NCI-H2171 (cell line): ENCODE results near the gene LYPD6B.

Experiments
- DNase-seq: peaks from one replicate; lab custom pipeline; 2025; lab: John Stamatoyannopoulos, UW

The LYPD6B gene

DNA sequence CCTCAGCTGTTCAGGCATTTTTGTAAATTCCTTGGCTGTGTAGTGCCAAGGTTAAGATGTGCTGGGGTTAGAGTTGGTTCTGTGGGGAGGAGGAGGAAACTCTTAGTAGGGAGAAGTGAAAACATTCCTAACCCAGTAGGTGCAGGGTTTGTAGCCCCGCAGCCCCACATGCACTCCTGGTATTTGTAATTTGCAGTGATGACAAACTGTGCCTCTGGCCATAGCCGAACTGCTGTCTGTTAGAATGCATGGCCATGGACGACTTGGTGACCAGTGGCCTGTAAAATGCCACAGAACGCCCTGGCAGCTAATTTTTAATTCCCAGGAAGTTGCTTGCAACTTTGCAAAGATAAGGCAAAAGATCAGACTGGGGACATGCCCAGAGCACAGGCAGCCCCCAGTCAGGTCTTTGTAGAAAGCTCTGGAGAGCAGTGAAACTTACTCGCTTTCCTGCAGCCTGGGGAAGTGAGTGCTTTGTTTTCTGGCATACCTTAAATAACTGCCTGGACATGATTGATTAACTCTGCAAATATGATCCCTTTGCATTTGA is 38.4 kb downstream of the LYPD6B start:
- DNase-seq = no peak

DNA sequence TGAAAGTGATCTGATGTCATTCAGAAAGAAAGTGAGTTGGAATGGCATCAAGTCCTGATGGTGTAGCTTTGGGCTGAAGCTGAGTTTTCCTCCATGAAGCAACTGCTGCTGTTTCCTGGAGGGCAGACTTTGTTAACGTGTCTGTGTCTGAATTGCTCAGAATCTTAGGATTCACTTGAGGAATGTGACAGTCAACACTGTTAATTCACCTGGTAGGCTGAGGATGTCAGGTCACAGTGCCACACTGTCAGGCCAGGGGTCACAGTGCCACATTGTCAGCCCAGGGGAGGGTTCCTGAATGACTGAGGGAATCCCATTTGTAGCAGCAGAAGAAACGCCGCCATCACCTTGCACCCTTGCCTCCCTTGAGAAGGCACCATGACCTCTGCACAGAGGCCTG is 39.4 kb downstream of the LYPD6B start:
- no peak for DNase-seq

DNA sequence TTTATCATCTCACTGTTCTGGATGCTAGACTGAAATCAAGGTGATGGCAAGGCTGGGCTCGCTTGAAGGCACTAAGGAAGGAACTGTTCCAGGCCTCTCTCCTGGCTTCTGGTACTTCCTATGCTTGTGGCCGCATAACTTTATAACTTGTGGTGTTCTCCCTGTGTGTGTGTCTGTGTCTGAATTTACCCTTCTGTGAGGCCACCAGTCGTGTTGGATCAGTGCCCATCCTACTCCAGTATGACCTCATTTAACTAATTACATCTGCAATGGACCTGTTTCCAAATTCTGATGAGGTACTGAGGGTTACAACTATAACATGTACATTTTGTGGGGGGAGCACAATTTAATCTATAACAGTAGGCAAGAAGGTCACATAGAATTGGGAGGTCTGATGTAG is 41.6 kb downstream of the LYPD6B start:
- no peak for DNase-seq

DNA sequence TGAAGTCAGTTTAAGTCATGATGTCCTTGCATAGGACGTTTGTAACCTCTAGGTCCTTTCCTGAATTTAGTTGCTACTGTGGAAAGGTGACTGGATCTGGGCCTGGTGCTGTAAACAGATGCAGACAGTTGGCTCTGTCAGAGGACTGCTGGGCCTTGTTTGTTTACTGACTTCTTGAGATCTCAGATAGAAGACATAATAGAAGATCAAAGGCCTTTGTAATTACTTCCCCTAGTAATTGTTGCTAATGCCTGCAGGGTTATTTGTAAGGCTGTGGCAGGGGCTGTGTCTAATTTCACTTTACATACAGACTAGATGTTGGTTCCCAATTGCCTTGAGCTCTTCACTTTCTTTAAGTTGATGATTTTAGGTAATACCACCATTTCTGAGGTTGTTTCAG is 42.5 kb downstream of the LYPD6B start:
- DNase-seq = no peak

DNA sequence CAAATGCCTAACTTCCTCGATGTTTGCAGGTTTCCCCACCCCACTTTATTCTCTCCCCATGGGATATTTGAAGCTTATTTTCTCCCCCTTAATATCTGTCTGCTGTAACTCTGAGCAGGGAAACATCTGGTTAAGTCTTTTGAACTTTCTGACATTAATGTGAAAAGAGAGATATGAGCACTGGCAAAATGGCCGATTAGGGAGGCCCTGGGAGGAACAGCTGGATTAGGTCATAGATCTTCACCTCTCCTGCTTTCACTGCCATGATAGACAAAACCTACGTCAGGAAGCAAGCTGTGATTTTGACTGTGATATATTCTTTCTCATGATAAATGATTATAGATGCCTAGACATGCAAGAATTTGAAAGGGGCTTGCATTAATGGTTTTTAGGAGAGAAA is 43.6 kb downstream of the LYPD6B start:
- DNase-seq = no peak

DNA sequence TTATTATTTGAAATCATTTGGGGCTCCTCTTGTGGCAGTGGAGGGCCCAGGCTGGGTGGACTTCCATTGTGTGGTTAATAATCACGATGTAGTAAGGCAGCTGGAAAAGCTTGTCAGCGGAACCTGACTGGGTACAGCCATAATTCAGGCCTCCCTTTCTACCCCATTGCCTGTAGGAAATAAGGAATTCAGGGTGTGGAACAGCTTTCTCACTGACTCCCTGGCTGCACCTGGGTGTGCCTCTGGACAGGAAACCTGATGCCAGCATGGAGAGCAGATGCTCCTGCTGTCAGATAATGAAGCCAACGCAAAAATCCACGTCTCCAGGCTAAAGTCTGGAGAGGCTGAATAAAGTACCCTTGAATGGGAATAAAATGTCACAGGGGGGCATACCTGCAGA is 44.2 kb downstream of the LYPD6B start:
- peak; percentile 60 for DNase-seq

DNA sequence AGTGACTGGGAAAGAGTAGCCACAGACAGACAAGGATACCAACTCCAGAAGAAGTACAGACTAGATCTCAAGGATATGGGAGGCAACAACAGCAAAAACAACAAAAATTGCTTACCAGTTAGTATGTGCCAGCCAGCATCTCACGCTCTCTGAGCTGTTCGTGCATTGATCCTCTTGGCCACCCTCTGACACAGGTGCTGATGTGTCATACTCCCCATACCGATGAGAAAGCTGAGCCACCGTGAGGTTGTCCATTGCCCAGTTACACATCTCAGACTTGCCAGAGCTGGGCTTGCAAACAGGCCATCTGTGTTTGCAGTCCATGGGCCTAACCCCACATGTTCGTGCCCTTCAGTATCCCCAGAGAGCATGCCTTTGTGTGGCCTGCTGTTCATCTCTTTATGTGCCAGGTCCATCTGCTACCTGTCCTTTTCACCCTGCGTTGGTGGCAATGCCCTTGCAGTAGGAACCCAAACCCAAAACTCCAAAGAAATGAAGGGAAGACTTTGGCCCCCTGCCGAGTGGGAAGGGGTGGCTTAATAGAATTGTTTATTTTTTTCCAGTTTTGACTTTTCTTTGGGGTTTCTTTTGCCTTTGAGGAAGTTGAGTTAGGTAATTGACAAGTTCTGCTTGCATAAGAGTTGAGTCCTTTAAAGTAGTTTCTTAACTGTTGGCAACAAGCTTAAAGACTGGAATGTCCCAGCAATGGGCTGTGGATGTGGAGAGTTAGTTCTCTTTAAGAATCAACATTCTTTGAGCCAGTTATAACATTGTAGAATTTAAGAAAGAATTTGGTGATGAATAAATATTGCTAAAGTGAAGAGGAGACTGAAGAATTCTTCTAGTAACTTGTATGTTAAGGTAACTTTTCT is 46.7 kb downstream of the LYPD6B start:
- no peak for DNase-seq

DNA sequence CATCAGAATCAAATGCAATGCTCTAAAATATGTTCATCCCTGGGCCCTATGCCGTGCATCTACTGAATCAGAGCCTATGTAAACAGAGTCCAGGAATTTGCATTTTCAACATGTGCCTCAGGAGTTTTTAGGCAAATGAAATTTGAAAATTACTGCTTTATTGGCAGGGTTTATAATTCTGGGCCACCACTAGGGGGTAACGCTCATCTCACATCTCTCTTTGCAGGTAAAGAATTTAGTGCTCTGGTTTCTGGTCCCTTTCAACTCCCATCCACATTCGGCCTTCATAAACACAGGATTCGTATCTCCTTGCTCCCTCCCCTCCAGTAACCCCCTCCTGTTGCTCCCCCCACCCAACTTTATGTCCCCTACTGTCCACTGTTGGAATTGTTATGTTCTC is 49.3 kb downstream of the LYPD6B start:
- DNase-seq = no peak

DNA sequence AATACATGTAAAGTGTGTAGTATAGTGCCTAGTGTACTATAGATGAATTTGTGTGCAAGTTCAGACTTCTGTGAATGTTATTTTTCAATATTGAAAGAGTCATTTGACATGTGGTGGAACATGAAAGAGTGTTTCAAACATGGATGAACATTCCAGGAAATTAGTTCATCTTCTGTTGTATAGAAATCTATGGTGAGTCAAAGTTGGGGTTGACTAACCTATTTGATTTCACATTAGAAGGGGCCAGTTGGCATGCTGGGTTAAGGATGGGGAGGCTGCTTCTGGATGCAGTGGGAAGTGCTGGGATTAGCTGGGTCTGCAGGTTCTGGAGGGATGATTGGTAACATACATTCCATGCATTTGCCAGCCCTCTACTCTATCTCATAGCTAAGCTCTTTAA is 50.6 kb downstream of the LYPD6B start:
- DNase-seq = no peak

DNA sequence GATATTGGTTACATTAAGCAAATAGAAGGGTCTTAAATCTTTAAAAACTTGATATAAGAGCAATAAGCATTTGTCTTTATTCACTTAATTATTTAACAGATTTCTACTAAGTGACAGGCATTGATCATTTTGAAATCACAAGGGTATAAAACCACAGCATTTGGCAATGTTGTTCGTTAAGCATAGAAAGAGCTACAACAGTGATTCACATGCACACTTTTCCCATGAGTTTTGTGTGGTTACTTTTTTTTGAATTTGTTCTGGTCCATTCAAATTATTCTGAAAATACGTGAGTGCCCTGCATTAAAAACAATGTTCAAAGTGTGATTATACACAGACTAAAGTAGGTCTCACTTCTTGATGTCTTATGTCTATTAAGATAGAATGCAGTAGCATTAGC is 52.2 kb downstream of the LYPD6B start:
- no peak for DNase-seq

DNA sequence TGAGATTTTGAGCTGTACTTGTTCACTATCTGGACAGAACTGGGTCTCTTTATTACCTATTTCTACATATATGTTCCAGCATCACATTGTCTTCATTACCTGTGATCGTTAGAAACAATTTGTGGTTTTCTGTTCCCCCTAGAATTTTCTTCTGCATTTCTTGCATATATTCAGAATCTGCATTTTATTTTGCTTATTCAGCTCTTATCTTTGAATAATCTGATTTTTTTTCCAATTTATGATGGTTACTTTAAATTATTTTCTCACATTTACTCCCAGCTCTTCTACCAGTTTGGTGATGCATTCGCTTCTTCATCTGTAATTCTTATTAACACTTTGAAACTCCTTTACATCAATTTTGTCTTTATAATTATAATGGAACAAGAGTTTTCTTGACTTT is 55.1 kb downstream of the LYPD6B start:
- no peak for DNase-seq

DNA sequence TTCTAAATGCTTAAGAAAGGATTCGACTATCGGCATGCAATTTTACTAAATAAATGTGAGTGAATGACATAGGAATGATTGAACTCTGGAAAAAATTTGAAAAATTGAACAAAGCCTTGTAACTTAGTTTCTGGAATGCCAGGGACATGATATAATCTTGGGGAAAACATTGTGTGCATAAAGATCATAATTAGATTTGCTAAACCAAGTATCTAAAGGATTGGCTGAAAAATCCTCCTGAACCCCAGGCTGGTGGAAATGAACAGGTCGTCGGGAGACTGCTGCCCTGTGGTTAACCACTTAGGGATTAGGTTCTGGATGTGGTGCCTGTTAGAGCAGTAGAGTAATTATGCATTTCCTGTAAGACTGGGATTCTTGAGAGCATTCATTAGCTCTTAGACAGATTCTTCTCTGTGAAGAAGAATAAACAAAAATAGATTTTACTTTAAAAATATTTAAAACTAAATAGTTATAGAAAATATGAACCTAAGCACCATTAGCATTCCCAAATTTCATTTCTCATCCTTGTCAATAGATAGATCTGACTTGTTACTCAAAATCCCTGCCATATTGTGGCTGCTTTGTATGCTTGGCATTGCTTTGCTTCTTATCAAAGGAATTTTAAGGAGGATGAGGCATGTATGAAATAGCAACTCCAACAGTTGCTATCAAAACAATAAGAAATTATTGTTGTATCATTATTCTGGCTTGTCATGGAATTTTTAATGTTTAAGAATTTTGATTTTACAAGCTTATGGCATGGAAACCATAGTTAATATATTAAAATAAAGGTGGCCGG is 55.9 kb downstream of the LYPD6B start:
- no peak for DNase-seq

DNA sequence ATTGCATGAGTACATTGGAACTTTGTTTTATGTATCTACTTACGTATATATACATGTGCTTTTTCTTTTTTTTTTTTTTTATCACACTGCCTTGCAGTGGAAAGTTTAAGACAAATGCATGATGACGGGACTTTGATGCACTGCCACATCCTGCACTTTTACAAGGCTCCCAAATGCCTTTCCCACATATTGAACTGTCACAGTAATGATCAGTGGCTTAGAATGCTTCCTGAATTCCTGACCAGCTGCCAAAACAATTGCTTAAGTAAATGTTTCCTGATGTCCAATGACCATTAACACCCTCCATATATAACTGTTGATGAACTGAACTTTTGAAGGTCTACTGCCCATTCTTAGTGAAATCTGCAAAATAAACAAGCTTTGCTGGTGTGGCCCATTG is 60.2 kb downstream of the LYPD6B start:
- DNase-seq = no peak

DNA sequence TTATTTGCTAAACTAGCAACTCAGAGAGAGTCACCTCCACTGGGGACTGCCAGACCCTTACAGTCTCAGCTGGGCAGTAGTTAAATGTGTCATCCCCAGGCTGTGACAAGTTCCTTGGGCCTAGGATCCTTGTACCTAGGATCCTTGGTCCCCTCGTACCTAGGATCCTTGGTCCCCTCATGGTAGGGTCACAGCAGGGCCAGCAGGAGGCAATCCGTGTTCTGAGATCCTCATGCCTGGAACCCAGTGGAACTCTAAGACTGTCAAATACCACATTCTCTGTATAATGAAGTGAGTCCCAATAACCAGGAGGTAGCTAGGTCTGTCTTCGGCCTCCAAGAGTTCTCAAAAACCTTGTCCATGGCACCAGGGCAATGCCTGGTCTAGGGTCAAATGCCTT is 60.8 kb downstream of the LYPD6B start:
- no peak for DNase-seq

DNA sequence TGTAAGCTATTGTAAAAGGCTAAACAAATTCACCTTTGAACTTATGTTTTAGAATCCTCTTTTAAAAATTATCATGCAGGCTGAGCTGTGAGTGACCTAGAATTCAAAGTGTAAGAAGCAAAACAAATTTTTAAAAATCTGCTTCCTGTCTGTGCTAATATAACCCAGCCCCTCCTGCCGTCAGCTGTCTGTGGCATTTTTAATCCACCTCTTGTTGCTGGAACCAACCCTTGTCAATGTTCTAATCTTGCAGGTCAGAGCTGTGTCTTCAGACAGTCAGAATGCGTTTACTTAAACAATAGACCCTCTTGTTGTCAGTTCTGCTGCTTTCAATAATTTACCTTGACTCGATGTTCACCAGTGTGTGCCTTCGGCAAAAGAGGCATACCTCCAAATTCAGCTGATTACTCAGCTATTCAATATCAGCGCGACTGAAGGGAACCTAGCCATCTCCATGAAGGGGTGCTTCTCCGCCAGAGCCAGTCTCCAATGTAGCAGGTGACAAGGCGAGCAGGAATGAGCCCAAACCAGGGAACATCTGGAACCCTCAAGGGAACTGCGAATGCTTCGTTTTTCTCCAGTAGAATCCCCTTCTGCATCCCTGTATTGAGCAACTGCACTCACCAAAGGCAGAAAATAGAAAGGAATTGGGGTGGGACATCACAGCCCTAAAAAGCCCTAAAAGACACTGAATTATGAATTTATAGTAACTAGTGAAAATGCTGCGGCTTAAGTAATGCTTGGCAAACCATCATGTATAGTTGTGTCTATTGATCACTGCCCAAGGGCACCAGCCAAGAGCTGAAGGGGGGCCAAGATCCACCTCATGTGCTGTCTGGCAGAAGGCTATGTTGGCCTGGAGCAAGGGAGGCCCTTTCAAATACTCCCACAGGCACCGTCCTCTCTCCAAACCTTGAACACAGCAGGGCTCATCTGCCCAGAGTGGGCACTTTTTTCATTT is 62.5 kb downstream of the LYPD6B start:
- DNase-seq = no peak

DNA sequence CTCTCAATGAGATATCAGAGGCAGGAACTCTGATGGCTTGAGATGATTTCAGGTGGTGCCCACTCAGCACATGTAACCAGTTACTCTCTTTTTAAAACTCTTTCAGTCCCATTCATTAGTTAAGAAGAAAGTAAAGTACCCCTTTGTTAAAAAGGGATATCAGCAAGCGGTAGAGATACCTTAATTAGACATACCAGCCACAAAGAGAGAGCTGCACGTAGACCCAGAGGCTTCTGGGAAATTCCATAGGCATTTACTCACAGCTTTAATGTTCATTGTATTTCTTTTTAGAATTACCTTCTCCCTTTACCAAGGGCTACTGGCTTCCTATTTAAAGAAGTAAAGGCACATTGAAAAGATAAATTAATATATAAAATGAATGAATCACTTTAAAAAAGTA is 63.3 kb downstream of the LYPD6B start:
- DNase-seq = no peak

DNA sequence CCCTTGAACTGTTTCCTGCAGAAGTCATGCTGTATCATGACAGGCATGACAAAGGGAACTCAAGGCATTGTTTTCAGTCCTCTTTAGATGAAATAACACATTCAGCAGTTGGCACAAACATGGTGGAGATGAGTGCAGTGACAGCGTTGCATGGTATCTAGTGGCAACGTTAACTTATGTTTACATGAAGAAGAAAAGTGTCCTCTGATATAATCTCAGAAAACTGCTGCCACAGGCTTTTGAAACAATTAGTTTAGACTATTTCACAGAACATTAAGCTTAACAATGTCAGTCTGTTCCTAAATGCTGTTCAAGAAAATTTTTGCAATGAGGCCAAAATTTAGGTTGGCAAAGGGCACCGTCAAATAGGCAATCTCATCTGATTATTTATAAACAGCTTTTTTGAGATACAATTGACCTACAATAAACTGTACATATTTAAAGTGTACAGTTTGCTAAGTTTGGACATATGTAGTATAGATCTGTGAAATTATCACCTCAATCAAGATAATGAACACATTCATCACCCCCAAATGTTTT is 64.7 kb downstream of the LYPD6B start:
- DNase-seq = no peak

DNA sequence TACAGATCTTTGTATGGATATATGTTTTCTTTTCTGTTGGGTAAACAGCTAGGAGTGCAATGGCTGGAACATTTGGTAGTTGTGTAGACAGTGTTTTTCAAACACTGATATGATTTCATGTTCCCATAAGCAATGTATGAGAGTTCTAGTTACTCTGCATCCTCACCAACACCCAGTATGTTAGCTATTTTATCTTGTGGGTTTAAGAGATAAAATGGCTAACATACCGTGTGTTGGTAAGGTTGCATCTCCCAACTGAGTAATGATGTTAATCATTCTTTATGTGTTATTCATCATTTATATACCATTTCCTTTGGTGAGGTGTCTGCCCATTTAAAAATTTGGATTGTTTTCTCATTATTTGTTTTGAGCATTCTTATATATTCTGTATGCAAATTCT is 65.7 kb downstream of the LYPD6B start:
- no peak for DNase-seq

DNA sequence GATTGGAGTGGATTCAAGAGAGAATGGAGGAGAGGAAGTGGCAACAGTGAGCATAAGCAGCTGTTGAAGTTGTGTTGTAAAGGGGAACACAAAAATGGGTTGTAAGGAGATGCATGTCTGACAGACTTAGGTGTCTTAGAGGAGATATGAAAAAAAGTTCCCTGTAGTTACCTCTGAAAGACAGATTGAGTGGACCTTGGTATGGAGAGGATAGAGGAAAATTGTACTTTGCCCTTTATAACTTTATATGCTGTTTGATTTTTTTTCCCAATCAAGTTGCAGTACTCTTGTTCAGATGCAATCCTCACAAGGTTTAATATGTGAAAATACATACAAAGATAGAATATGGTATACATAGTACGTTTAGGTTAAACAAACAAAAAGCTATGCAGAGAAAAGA is 73.6 kb downstream of the LYPD6B start:
- no peak for DNase-seq

DNA sequence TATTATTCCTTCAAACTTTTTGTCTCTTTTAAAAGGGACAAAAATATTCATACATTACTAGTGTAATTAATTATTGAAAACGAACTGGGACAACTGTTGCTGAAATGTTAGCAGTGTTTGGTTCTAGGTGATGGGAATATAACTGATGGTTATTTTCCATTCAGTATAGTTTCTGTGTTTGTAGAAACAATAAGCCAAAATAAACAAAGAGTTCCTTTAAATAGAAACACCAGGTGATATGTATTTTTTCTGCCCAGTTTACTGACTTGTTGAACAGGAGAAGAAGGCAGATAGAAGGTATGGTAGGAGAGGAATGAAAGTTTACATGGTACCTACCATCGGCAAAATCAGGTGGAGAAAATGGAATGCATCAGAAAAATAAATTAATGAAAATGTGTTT is 74.2 kb downstream of the LYPD6B start:
- DNase-seq = no peak

DNA sequence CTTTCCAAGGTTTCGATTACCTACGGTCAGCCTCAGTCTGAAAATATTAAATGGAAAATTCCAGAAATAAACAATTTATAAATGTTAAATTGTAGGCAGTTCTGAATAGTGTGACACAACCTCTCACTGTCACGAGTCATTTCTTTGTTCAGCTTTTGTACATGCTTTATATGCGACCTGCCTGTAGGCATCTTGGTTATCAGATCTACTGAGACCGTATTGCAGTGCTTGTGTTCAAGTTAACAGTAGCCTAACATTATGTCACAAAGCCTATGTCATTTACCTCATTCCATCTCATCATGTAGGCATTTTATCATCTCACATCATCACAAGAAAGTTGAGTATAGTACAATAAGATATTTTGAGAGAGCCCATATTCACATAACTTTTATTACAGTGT is 77.3 kb downstream of the LYPD6B start:
- DNase-seq = no peak

DNA sequence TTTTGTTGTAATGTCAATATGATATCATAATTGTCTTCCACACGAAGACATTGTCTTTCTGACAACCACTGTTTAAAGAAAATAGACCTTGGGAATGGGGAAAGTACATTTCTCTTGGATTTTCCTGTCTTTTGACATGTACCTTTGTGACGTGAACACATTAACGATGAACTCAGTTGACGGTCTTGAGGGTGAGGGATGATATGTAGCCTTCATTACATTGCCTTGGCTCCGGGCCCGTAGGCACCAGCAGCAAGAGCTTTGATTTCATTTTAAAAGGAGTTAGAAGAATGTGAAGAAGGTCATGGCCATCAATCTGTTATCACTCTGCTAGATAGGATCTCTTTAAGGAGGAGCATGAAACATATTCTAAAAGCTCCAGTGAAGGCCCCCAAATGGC is 80.9 kb downstream of the LYPD6B start:
- DNase-seq = no peak
